HCT116 (cell line): ENCODE measurements around the gene DGKG. TPM values are rescaled to one million over a fixed set of nuclear protein-coding genes. Genes with fewer than 3 reads are reported as not detected.

Experiments used
- ATAC-seq: fragments of 200-7000 bp; cut with Tn5 transposase; 2 replicates; pipeline ENCODE4 v1.9.1; 2020; ENCODE audit warnings: mild to moderate bottlenecking, moderate library complexity
- BruUV-seq: library from RNA; stranded (reverse); fragments of 400-500 nt; replicated peaks from 2 replicates; lab custom pipeline; 2021; lab: Mats Ljungman, UMichigan
- CTCF ChIA-PET: fragments of 300-600 bp; sonication (Branson Sonifier 250); formaldehyde crosslinking; loops from one replicate; lab custom pipeline; 2021; ENCODE audit warnings: antibody characterized with exemption; lab: Charles Lee
- POLR2A ChIA-PET: fragments of 300-600, 350-600 bp; sonication (Branson Sonifier 250); formaldehyde crosslinking; loops from one replicate; lab custom pipeline; 2021; ENCODE audit warnings: antibody characterized with exemption; lab: Charles Lee
- RAD21 ChIA-PET, 2 experiments: fragments of 300-600 bp; sonication (Branson Sonifier 250); formaldehyde crosslinking; loops; one replicate each; lab custom pipeline; 2023; ENCODE audit warnings: low total read pairs in 2 of 2; ENCODE audit not compliant: uncharacterized antibody in 2 of 2, unreplicated experiment in 2 of 2, low non-redundant PET in 1 of 2; lab: Charles Lee
- DNase-seq: peaks from one replicate; pipeline ENCODE4 v3.0.0-alpha.2; 2010; ENCODE audit warnings: low read depth, low spot score
- H2AFZ ChIP-seq: fragments of 200-600 bp; shearing (Covaris generic), sonication (generic); 2 replicates; pipeline ENCODE4 v1.6.1; 2017; ENCODE audit warnings: low read depth, mixed run types, mixed read lengths, antibody characterized with exemption, low read length; ENCODE audit not compliant: poor library complexity, severe bottlenecking
- H3K27ac ChIP-seq: 2 replicates; pipeline ENCODE4 v1.5.1; 2012; ENCODE audit warnings: low read depth, low read length
- H3K27me3 ChIP-seq: fragments of 200-600 bp; sonication (generic); 2 replicates; pipeline ENCODE4 v1.6.1; 2016; ENCODE audit warnings: mixed run types, low read length, mixed read lengths; ENCODE audit not compliant: insufficient read depth
- H3K36me3 ChIP-seq, 2 experiments: fragments of 200-500 bp in 1 of 2; fragments of 200-600 bp in 1 of 2; sonication (Bioruptor generic) in 1 of 2; sonication (generic) in 1 of 2; 2 replicates each; pipeline versions ENCODE4 v1.5.1 to v1.6.1; 2014 to 2016; ENCODE audit warnings: low read length in 2 of 2, inconsistent platforms in 1 of 2, mixed read lengths in 1 of 2, mixed run types in 1 of 2; ENCODE audit not compliant: insufficient read depth in 2 of 2, control insufficient read depth in 1 of 2
- H3K4me1 ChIP-seq, 2 experiments: fragments of 200-600 bp in 1 of 2; sonication (generic) in 1 of 2; 2 replicates each; pipeline versions ENCODE4 v1.5.1 to v1.6.1; 2012 to 2017; ENCODE audit warnings: low read length in 2 of 2, inconsistent platforms in 1 of 2, mild to moderate bottlenecking in 1 of 2, mixed read lengths in 1 of 2, mixed run types in 1 of 2, moderate library complexity in 1 of 2; ENCODE audit not compliant: insufficient read depth in 2 of 2, control insufficient read depth in 1 of 2
- H3K4me2 ChIP-seq: fragments of 200-600 bp; sonication (generic); 2 replicates; pipeline ENCODE4 v1.6.1; 2017; ENCODE audit warnings: mixed run types, low read length, mixed read lengths
- H3K4me3 ChIP-seq, 2 experiments: fragments of 200-600 bp in 1 of 2; sonication (generic) in 1 of 2; replicated peaks in 1 of 2; 2 replicates each; pipeline ENCODE4 v1.5.1; 2011 to 2016; ENCODE audit warnings: low read length in 2 of 2, control low read depth in 1 of 2, low read depth in 1 of 2, mild to moderate bottlenecking in 1 of 2, mixed read lengths in 1 of 2, mixed run types in 1 of 2
- H3K79me2 ChIP-seq: fragments of 200-600 bp; sonication (generic); 2 replicates; pipeline ENCODE4 v1.6.1; 2017; ENCODE audit warnings: mild to moderate bottlenecking, mixed run types, low read length, moderate library complexity, mixed read lengths; ENCODE audit not compliant: insufficient read depth
- H3K9ac ChIP-seq: fragments of 200-600 bp; sonication (generic); 2 replicates; pipeline ENCODE4 v1.6.1; 2016; ENCODE audit warnings: low read length, mixed read lengths
- H3K9me2 ChIP-seq: fragments of 200-600 bp; sonication (generic), shearing (Covaris generic); 2 replicates; pipeline ENCODE4 v1.6.1; 2017; ENCODE audit warnings: mixed run types, mild to moderate bottlenecking, moderate library complexity; ENCODE audit not compliant: insufficient read depth
- H3K9me3 ChIP-seq, 2 experiments: fragments of 200-500 bp in 1 of 2; fragments of 200-600 bp in 1 of 2; sonication (Bioruptor generic) in 1 of 2; sonication (generic) in 1 of 2; 2 replicates each; pipeline ENCODE4 v1.6.1; 2014 to 2017; ENCODE audit warnings: low read length in 2 of 2, mixed read lengths in 2 of 2, inconsistent platforms in 1 of 2, low read depth in 1 of 2, mild to moderate bottlenecking in 1 of 2, mixed run types in 1 of 2, moderate library complexity in 1 of 2; ENCODE audit not compliant: control insufficient read depth in 1 of 2, insufficient read depth in 1 of 2
- H4K20me1 ChIP-seq: fragments of 200-600 bp; sonication (generic), shearing (Covaris generic); 2 replicates; pipeline ENCODE4 v1.6.1; 2017; ENCODE audit warnings: mixed run types, mild to moderate bottlenecking, moderate library complexity; ENCODE audit not compliant: insufficient read depth
- CBX3 ChIP-seq: IDR thresholded peaks from 2 replicates; pipeline ENCODE4 v1.6.1; 2012; ENCODE audit warnings: low read depth
- CEBPB ChIP-seq: IDR thresholded peaks from 2 replicates; pipeline ENCODE4 v1.6.1; 2012; ENCODE audit warnings: low read depth
- EGR1 ChIP-seq: IDR thresholded peaks from 2 replicates; pipeline ENCODE4 v1.6.1; 2012; ENCODE audit warnings: low read depth
- EZH2 ChIP-seq: fragments of 200-600 bp; sonication (generic); IDR thresholded peaks from 2 replicates; pipeline ENCODE4 v1.6.1; 2017; ENCODE audit warnings: antibody characterized with exemption, mixed run types
- EZH2phosphoT487 ChIP-seq: fragments of 200-600 bp; IDR thresholded peaks from 2 replicates; pipeline ENCODE4 v1.6.1; 2018; ENCODE audit warnings: antibody characterized with exemption, borderline replicate concordance
- FOSL1 ChIP-seq: IDR thresholded peaks from 2 replicates; pipeline ENCODE4 v1.6.1; 2012; ENCODE audit warnings: low read depth
- JUND ChIP-seq: IDR thresholded peaks from 2 replicates; pipeline ENCODE4 v1.6.1; 2012
- MAX ChIP-seq: IDR thresholded peaks from 2 replicates; pipeline ENCODE4 v1.6.1; 2012
- POLR2AphosphoS5 ChIP-seq: IDR thresholded peaks from 2 replicates; pipeline ENCODE4 v1.6.1; 2011; ENCODE audit warnings: mild to moderate bottlenecking, low read depth, low read length, moderate library complexity
- RAD21 ChIP-seq: IDR thresholded peaks from 2 replicates; pipeline ENCODE4 v1.6.1; 2012; ENCODE audit warnings: low read depth, mild to moderate bottlenecking
- SP1 ChIP-seq: IDR thresholded peaks from 2 replicates; pipeline ENCODE4 v1.6.1; 2012; ENCODE audit warnings: low read depth
- SRF ChIP-seq: IDR thresholded peaks from 2 replicates; pipeline ENCODE4 v1.6.1; 2012; ENCODE audit warnings: low read depth
- TCF7L2 ChIP-seq: IDR thresholded peaks from 2 replicates; pipeline ENCODE4 v1.7.0; 2011; ENCODE audit warnings: borderline replicate concordance, inconsistent platforms; ENCODE audit not compliant: insufficient read depth, insufficient read length; ENCODE audit errors: extremely low read depth
- YY1 ChIP-seq: IDR thresholded peaks from 2 replicates; pipeline ENCODE4 v1.6.1; 2011; ENCODE audit warnings: low read length, low read depth, moderate library complexity, mild to moderate bottlenecking; ENCODE audit not compliant: insufficient replicate concordance; ENCODE audit errors: extremely low read depth
- ZFX ChIP-seq: fragments of 450-650 bp; IDR thresholded peaks from 2 replicates; pipeline ENCODE4 v1.6.1; 2017
- ZNF274 ChIP-seq: fragments of 200-500 bp; sonication (Bioruptor generic); IDR thresholded peaks from 2 replicates; pipeline ENCODE4 v1.6.1; 2014; ENCODE audit warnings: mild to moderate bottlenecking, low read depth, low read length, inconsistent platforms
- intact Hi-C: fragments of 100-400 bp; cut with micrococcal nuclease; formaldehyde crosslinking; loops from 2 replicates; pipeline ENCODE4 v1.10.0; 2022
- total RNA-seq: library from RNA; stranded (reverse); gene quantifications from one replicate; pipeline ENCODE4 v1.2.1, GENCODE V29; 2021; ENCODE audit not compliant: unreplicated experiment
- TF ChIP-seq, protein P1 (sequence below), 3 experiments: fragments of 200-600 bp in 1 of 3; sonication (generic) in 1 of 3; IDR thresholded peaks in 2 of 3; conservative IDR thresholded peaks in 1 of 3; 2 replicates each; pipeline ENCODE4 v1.5.1; 2012 to 2017; ENCODE audit warnings: low read depth in 2 of 3, low read length in 2 of 3, antibody characterized with exemption in 1 of 3, borderline replicate concordance in 1 of 3, control low read depth in 1 of 3, mild to moderate bottlenecking in 1 of 3, mixed read lengths in 1 of 3, mixed run types in 1 of 3, moderate library complexity in 1 of 3; ENCODE audit not compliant: insufficient read depth in 1 of 3
- TF ChIP-seq, protein P2 (sequence below): IDR thresholded peaks from 2 replicates; pipeline ENCODE4 v1.6.1; 2012; ENCODE audit warnings: low read depth
- TF ChIP-seq, protein P3 (sequence below): IDR thresholded peaks from 2 replicates; pipeline ENCODE4 v1.6.1; 2011; ENCODE audit warnings: mild to moderate bottlenecking, low read length, moderate library complexity; ENCODE audit not compliant: insufficient replicate concordance; ENCODE audit errors: extremely low read depth
- TF ChIP-seq, protein P4 (sequence below): IDR thresholded peaks from 2 replicates; pipeline ENCODE4 v1.6.1; 2012

DGKG gene
- total RNA-seq, 1 experiment from 2014 or later, result 4.8 TPM

GRCh38 chr3:186138272-186138981, 223.6 kb downstream of the DGKG start:
- BruUV-seq, result no TSS peak
- no peaks in the 10 kb centered on the region for H4K20me1 ChIP-seq
- H3K36me3 ChIP-seq, result no peaks in the 10 kb centered on the region
- CTCF ChIA-PET, result no interaction called here
- no peak for TF ChIP-seq SP1
- TF ChIP-seq JUND, result no peak
- no peak for TF ChIP-seq MAX
- TF ChIP-seq, protein P1, sequence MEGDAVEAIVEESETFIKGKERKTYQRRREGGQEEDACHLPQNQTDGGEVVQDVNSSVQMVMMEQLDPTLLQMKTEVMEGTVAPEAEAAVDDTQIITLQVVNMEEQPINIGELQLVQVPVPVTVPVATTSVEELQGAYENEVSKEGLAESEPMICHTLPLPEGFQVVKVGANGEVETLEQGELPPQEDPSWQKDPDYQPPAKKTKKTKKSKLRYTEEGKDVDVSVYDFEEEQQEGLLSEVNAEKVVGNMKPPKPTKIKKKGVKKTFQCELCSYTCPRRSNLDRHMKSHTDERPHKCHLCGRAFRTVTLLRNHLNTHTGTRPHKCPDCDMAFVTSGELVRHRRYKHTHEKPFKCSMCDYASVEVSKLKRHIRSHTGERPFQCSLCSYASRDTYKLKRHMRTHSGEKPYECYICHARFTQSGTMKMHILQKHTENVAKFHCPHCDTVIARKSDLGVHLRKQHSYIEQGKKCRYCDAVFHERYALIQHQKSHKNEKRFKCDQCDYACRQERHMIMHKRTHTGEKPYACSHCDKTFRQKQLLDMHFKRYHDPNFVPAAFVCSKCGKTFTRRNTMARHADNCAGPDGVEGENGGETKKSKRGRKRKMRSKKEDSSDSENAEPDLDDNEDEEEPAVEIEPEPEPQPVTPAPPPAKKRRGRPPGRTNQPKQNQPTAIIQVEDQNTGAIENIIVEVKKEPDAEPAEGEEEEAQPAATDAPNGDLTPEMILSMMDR (IDR thresholded peaks at IDR 0.05 in 2 of 3, conservative IDR thresholded peaks at IDR 0.05 in 1 of 3; ENCODE audit: borderline replicate concordance in 1 of 3, insufficient read depth in 1 of 3, low read depth in 2 of 3, low read length in 2 of 3), result no peak
- no peak for TF ChIP-seq ZFX
- TF ChIP-seq, protein P2, sequence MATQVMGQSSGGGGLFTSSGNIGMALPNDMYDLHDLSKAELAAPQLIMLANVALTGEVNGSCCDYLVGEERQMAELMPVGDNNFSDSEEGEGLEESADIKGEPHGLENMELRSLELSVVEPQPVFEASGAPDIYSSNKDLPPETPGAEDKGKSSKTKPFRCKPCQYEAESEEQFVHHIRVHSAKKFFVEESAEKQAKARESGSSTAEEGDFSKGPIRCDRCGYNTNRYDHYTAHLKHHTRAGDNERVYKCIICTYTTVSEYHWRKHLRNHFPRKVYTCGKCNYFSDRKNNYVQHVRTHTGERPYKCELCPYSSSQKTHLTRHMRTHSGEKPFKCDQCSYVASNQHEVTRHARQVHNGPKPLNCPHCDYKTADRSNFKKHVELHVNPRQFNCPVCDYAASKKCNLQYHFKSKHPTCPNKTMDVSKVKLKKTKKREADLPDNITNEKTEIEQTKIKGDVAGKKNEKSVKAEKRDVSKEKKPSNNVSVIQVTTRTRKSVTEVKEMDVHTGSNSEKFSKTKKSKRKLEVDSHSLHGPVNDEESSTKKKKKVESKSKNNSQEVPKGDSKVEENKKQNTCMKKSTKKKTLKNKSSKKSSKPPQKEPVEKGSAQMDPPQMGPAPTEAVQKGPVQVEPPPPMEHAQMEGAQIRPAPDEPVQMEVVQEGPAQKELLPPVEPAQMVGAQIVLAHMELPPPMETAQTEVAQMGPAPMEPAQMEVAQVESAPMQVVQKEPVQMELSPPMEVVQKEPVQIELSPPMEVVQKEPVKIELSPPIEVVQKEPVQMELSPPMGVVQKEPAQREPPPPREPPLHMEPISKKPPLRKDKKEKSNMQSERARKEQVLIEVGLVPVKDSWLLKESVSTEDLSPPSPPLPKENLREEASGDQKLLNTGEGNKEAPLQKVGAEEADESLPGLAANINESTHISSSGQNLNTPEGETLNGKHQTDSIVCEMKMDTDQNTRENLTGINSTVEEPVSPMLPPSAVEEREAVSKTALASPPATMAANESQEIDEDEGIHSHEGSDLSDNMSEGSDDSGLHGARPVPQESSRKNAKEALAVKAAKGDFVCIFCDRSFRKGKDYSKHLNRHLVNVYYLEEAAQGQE, result no peak
- TF ChIP-seq FOSL1, result no peak
- no peak for TF ChIP-seq POLR2AphosphoS5
- no peak for TF ChIP-seq EZH2phosphoT487
- TF ChIP-seq, protein P3, sequence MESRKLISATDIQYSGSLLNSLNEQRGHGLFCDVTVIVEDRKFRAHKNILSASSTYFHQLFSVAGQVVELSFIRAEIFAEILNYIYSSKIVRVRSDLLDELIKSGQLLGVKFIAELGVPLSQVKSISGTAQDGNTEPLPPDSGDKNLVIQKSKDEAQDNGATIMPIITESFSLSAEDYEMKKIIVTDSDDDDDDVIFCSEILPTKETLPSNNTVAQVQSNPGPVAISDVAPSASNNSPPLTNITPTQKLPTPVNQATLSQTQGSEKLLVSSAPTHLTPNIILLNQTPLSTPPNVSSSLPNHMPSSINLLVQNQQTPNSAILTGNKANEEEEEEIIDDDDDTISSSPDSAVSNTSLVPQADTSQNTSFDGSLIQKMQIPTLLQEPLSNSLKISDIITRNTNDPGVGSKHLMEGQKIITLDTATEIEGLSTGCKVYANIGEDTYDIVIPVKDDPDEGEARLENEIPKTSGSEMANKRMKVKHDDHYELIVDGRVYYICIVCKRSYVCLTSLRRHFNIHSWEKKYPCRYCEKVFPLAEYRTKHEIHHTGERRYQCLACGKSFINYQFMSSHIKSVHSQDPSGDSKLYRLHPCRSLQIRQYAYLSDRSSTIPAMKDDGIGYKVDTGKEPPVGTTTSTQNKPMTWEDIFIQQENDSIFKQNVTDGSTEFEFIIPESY, result no peak
- no peak for TF ChIP-seq CBX3
- no peak for TF ChIP-seq YY1
- TF ChIP-seq SRF, result no peak
- no peak for TF ChIP-seq EZH2
- no peak for TF ChIP-seq ZNF274
- no peak for TF ChIP-seq EGR1
- TF ChIP-seq, protein P4, sequence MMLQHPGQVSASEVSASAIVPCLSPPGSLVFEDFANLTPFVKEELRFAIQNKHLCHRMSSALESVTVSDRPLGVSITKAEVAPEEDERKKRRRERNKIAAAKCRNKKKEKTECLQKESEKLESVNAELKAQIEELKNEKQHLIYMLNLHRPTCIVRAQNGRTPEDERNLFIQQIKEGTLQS, result no peak
- no peak for TF ChIP-seq RAD21
- TF ChIP-seq TCF7L2, result no peak
- TF ChIP-seq CEBPB, result no peak
- no peaks in the 10 kb centered on the region for H3K9me3 ChIP-seq
- H3K9me2 ChIP-seq, result no peaks in the 10 kb centered on the region
- POLR2A ChIA-PET, result no interaction called here
- intact Hi-C loops, result no loop called here
- DNase-seq, result no peak
- RAD21 ChIA-PET, result no interaction called here
- no peaks in the 10 kb centered on the region; a peak in 1 of 4 replicates for H3K4me1 ChIP-seq
- no peak overlapping the region for H3K27ac ChIP-seq
- no peaks in the 10 kb centered on the region for H3K79me2 ChIP-seq
- H2AFZ ChIP-seq, result no peak overlapping the region
- H3K4me2 ChIP-seq, result no peak overlapping the region
- H3K9ac ChIP-seq, result no peak overlapping the region
- no peaks in the 10 kb centered on the region for H3K27me3 ChIP-seq
- H3K4me3 ChIP-seq, result no peak overlapping the region
- ATAC-seq, result no peak
